Ovary (tissue), 3 donors: ENCODE measurements around the gene RAI14.

Experiments
- EP300 ChIP-seq: sonication (generic); formaldehyde crosslinking; IDR thresholded peaks from one replicate; pipeline ENCODE4 v1.6.1; 2017; ENCODE audit warnings: antibody characterized with exemption
- POLR2A ChIP-seq: fragments of 450-650 bp; IDR thresholded peaks from one replicate; pipeline ENCODE4 v1.6.1; 2017; ENCODE audit warnings: antibody characterized with exemption, mild to moderate bottlenecking, moderate library complexity
- TF ChIP-seq, protein P1 (sequence below), 3 donors: fragments of 450-650 bp in 2 of 3; fragments of 200-600 bp in 1 of 3; IDR thresholded peaks; one replicate each; pipeline versions ENCODE4 v1.5.1 to v1.8.0; 2016 to 2022; ENCODE audit warnings: antibody characterized with exemption in 3 of 3, mild to moderate bottlenecking in 1 of 3
- donor health status: DM: no; HTN: no; CAD: no.

DNA sequence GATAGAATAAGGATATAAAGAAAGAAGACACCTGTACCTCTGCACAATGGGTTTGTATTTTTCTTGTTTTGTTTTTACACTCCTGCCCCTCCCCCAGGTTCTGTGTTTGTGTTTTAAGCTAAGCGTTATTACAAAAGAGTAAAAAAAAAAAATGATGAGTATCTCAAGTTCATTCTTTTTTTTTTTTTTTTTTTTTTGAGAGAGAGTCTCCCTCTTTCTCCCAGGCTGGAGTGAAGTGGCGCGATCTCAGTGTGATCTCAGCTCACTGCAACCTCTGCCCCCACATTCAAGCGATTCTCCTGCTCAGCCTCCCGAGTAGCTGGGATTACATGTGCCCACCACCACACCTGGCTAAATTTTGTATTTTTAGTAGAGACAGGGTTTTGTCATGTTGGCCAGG lies 29.4 kb upstream of the RAI14 start:
- TF ChIP-seq, protein P1, sequence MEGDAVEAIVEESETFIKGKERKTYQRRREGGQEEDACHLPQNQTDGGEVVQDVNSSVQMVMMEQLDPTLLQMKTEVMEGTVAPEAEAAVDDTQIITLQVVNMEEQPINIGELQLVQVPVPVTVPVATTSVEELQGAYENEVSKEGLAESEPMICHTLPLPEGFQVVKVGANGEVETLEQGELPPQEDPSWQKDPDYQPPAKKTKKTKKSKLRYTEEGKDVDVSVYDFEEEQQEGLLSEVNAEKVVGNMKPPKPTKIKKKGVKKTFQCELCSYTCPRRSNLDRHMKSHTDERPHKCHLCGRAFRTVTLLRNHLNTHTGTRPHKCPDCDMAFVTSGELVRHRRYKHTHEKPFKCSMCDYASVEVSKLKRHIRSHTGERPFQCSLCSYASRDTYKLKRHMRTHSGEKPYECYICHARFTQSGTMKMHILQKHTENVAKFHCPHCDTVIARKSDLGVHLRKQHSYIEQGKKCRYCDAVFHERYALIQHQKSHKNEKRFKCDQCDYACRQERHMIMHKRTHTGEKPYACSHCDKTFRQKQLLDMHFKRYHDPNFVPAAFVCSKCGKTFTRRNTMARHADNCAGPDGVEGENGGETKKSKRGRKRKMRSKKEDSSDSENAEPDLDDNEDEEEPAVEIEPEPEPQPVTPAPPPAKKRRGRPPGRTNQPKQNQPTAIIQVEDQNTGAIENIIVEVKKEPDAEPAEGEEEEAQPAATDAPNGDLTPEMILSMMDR (IDR thresholded peaks at IDR 0.05) = no peak
- no peak for TF ChIP-seq POLR2A
- TF ChIP-seq EP300 = no peak
